GM19468 (cell line): ENCODE results near the gene FILIP1L.

Source experiments
- ATAC-seq: cut with Tn5 transposase; IDR thresholded peaks from one replicate; pipeline ENCODE4 v1.9.1; 2021; ENCODE audit warnings: mild to moderate bottlenecking, moderate library complexity, moderate number of reproducible peaks; ENCODE audit not compliant: unreplicated experiment; ENCODE audit errors: extremely low read depth

FILIP1L gene

DNA sequence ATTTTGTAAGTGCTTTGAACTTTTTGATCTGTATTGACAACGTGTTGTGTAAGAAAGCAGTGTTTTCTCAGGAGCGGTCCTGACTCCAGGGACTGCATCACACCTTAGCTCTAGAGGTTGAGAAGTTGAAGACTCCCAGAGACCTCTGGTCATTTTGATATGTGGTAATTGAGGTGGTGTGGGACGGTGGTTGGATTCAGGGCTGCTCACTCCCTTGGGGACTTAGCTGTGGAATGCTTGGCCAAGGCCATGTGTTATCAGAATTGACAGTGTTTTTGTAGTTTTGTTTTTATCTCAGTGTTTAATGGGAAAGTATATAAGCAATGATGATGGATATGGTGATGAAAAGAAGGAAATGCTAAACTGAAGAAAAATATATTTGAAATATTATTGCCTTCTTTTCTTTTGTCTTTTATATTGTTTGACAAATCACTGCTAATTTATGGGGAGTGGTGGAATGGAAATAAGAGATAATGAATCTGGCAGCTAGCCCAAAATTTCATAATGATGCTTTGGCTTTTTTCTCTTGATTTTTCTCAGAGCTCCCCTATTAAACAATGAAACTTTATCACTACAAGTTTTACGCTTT, 280.6 kb downstream of the FILIP1L start:
- ATAC-seq, result no peak

DNA sequence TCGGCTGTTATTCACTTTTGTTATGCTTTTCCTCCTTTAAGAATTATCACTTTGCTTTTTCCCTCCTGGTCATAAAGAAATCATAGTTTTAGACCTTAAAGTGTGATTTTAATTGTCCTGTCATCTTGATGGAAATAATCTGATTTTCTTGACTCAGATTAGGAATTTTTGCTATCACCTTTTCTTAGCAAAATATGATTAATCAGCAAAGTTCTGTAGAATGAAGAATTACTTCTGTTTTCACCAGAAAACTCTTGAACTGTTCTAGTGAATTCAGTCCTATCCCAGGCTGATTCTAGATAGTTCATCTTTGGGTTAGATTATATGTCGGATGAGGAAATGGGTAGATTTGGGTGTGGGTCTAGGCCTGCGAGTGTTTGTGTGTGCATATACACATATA, 284.5 kb downstream of the FILIP1L start:
- no peak for ATAC-seq

DNA sequence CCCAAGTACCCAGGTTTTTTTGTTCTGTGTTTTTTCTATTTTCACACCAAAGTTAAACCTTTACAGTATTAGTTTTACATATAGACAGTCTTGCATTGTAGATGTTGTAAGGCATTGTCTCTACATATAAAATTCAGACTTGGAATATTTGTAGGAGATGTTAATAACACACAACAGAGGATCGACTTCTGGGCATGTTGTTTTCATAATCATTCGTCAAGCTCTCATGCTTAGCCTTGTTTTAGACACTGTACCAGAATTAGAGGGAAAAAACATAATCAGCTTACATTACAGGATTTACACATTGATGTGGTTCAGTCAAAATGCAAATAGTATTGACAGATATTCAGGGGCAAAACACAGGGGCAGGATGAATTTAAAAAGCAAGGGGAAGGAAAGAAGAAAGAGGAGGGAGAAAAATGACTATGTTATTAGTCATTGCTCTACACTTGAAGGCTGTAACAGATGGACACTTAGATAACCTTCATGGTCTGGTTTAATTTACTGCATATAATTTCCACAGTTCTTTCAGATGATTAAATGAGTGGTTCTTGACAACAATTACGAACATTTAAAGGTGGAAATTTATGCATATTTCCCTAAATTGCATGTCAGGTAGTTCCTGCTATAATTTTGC, 289.2 kb downstream of the FILIP1L start:
- no peak for ATAC-seq

DNA sequence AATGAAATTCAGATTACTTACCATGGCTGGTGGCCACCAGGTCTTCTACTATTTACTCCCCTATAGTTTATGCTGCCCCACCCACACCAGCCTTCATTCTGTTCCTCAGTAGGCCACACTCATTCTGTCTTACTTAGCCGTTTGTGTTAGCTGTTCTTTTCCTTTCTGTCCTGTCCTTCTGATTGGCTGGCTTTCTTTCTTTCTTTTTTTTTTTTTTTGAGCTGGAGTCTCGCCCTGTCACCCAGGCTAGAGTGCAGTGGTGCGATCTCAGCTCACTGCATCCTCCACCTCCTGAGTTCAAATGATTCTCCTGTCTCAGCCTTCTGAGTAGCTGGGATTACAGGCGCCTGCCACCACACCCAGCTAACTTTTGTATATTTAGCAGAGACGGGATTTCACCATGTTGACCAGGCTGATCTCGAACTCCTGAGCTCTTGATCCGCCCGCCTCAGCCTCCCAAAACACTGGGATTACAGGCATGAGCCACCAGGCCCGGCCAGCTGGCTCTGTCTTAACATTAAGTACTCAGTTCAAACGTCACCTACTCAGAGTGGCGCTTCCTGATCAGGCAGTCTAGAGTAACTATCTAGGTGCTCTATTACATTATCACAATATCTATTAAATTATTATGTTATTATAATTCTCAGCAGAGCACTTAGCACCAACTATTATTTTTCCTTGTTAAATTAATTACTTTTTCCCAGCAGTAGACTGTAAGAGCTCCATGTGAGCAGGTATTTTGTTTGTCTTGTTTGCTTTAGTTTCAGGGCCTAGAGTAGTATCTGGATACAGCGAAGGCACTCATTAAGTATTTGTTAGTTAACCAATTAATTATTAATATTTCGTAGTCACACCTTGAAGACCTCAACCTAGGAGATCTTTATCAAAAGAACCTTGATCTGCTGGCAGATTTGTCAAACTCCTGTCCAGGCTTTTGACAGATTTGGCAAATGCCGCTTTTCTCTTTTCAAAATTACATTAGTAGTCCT, 290.3 kb downstream of the FILIP1L start:
- no peak for ATAC-seq

DNA sequence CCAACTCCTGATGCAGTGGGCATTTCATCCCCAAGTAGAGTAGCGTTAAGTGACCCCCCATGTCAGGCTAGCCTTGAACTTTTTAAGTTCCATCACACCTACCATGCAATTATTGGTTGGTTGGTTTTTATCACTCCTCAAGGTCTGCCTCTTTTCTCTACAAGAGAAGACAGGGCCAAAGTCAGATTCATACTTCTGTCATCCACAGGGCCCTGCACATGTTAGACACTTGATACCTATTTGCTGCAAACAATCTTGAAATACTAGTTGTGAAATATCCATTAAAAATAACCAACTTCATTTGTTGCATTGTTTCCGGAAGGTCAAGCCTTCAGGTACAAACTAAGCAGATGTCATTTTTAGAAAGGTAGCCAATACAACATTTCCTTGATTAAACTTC, 295.5 kb downstream of the FILIP1L start:
- no peak for ATAC-seq

DNA sequence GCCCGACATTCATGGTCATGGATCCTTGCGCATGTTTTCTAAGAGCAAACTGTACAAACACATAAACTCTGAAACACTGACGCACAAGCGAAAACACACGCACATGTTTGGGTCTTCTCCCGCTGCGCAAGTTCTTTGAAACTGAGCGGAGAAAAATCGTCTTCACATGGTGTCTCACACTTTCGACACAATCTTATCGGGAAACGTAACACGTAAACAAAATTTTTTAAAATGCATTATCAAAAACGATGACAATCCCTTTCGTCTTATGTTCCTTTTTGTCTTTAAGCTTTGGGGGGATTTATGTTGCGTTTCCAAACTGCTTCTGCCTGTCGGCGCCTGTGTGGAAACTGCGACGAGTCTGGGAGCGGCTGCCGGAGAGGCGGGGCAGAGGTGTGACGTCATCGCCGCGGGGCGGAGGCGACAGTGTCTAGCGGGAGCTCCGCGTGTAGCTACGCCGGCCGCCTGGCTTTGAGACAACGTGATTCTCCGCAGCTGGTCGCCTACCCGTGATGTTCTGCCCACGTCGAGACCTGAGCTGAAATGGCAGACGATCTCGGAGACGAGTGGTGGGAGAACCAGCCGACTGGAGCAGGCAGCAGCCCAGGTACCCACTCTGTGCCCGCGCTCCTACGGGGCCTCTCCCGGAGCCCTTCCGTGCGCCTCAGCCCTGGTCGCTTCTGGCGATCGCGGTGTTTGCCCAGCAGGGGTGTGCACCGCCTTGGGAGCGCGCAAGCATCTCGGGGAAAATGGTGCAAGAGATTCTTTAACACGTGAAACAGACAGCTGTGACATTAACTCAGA, 296.7 kb downstream of the FILIP1L start, which contains the start of gene CMSS1:
TSS of gene CMSS1 (plus strand) at position 426 of the 804 bp plus-strand sequence.
- peak; percentile 98 for ATAC-seq

DNA sequence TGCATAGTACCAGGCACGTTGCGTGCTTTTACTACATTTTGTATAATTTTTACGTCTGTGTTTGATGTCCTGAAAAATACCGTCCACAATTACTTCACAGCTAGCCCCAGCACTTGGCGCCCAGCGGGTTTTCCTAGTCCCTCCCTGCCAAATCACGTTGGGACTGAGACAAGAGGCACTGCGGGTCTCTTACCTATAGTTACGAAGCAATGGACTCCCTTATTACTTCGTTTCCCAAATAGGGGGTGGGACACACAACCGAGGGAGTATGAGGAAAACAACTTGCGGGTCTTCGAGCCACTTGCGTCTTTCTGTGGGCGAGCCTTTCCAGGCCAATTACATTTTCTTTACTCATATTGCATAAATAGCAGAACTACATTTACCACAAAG, 297.3 kb downstream of the FILIP1L start:
- no peak for ATAC-seq

DNA sequence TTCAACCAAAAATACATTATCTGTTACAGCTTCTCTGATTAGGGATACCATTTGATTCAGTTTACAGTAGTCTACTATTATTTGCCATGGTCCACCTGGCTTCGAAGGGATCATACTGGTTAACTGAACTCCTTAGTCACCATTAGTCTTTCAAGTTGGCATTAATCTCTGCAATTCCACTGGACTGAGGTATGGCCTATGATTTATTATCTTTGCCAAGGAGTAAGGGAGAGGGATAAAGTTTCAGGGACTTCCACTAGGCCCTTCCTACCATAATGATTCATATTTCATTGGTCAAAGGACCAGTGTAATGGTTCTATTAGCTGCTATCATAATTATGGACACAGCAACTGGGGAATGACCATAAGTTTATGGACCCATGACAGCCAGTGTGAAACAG, 303.9 kb downstream of the FILIP1L start:
- no peak for ATAC-seq

DNA sequence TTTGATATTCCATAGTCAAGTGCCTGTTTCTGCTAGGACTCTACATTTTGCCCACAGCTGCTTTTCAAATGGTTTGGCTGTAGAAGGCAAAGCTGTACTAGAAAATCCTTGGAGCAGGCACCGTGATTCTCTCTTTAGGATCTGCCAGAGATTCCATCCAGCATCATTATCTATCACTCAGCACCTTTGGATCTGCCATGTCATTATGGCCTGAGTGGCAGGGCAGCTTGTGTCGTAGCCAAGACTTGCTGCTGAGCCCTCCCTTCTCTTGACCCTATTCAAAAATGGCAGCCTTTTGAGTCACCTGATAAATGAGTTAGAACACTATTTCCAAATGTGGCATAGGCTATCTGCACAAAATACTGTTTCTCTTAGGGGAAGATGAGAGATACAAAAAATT, 304.7 kb downstream of the FILIP1L start:
- ATAC-seq, result no peak

DNA sequence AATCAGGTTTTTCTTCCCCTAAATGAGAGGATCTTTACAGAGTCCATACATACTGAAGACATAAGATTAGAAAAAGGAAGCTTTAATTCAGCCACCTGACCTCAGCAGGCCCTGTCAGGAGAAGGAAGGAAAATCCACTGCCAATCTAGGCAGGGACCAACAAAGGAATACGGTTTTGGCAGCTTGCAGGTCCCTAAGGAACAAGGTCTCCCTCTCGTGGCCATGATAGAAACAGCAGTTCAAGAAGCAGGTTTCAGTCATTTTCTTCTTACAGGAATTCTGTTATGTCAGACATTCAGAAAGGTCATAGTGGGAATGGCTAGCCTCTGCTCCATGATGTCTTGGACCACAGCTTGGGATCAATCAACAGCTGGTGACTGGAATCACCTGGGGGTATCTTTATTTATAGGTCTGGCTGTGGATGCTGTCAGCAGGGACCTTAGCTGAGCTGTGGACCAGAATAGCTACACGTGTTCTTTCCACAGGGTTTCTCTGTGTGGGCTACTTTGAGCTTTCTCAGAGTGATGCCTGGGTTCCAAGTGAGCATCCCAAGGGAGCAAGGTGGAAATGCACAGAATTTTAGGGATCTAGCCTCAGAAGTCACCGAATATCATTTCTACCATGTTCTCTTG, 306.0 kb downstream of the FILIP1L start:
- ATAC-seq, result no peak

DNA sequence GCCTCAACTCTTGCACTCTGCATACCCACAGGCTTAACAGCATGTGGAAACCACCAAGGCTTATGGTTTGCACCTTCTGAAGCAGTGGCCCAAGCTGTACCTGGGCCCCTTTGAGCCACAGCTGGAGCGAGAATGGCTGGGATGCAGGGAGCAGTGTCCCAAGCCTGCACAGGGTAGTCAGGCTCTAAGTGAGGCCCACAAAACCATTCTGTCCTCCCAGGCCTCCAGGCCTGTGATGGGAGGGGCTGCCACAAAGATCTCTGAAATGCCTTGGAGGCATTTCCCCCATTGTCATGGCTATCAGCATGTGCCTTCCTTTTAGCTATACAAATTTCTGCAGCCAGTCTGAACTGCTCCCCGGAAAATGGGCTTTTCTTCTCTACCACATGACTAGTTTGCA, 309.1 kb downstream of the FILIP1L start:
- ATAC-seq, result no peak

DNA sequence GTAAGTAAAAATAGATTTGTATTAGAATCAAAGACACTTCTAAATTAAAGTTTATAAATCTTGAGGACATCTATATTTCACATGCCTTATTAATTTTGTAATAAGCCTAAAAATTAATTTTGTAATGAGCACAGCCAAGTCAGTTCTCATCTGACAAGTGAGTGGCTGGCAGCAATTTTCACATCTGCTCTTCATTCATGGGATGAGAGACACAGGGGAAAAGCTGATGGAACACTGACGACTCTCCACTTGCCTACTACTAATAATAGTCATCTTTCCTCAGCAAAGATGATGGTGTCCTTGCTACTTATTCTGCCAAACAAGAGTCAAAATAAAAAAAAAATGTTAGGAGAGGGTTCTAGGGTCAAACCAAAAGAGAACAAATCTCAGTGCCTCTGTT, 311.0 kb downstream of the FILIP1L start:
- no peak for ATAC-seq

DNA sequence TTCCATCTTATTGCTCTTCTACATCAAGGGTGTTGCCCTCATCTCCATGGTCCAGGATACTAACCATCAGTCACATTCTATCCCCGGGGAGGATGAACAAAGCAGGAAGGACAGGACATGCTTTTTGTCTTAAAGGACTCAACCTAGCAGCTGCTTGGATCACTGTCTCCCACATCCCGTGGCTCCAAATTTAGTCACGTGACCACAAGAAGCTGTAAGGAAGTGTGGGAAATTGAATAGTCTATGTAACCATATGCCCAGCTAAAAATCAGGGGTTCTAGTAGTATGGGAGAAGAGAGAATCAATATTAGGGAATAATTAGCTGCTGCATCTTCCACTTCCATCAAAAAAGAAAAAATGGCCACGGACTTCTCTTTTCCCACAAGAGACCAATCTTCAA, 314.9 kb downstream of the FILIP1L start:
- no peak for ATAC-seq

DNA sequence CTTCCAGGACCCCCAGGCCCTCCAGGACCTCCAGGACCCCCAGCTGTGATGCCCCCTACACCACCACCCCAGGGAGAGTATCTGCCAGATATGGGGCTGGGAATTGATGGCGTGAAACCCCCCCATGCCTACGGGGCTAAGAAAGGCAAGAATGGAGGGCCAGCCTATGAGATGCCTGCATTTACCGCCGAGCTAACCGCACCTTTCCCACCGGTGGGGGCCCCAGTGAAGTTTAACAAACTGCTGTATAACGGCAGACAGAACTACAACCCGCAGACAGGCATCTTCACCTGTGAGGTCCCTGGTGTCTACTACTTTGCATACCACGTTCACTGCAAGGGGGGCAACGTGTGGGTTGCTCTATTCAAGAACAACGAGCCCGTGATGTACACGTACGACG, 318.7 kb downstream of the FILIP1L start:
- ATAC-seq, result no peak

DNA sequence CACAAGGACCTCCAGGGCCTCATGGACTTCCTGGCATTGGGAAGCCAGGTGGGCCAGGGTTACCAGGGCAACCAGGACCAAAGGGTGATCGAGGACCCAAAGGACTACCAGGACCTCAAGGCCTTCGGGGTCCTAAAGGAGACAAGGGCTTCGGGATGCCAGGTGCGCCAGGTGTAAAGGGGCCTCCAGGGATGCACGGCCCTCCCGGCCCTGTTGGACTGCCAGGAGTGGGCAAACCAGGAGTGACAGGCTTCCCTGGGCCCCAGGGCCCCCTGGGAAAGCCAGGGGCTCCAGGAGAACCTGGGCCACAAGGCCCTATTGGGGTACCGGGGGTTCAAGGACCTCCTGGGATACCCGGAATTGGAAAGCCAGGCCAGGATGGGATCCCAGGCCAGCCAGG, 319.8 kb downstream of the FILIP1L start:
- no peak for ATAC-seq

DNA sequence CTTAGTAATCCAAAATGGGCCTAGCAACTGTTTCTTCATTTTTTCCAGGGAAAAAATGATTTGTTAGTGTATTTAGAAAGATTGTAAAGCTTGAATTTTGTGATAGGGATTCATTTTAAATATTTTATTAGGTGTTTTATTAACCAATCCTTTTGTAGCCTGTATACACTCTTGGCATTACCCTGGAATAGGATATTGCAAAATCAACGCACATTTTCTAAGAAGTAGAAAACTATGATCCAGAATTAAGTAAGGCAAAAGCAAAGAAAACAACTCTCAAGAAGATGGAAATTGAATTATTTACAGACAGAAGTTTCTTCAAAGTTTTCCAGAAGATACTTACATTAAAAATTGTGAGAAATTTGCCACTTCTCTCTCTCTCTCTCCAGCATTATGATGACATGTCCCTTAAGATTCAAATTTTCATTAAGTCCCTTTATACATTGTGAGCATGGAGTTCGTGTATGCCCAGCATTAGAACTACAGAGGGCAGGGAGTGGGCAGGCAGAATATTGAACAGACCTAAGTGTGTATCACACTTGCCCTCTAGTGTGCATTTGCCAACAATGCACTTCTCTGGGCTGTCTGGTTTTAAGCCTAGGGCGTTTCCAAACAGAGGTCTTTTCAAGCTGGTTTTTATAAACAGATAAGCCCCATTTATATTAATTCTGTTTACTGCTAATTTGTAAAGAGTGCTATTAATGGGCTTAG, 325.1 kb downstream of the FILIP1L start:
- peak; percentile 69 for ATAC-seq
